Sciatic nerve (tissue), 2 donors: Measurements from ENCODE around the gene CSNK1D. TPM values are rescaled to one million over a fixed set of nuclear protein-coding genes. Genes with fewer than 3 reads are reported as not detected.
A peak's percentile ranks its signal among the peaks of the same experiment; 100 is the strongest.

Experiments
- ATAC-seq: fragments of 200-7000 bp; cut with Tn5 transposase; one replicate; pipeline ENCODE4 v1.9.1; 2020; ENCODE audit warnings: mild to moderate bottlenecking, moderate library complexity
- DNase-seq: peaks from one replicate; pipeline ENCODE4 v3.0.0-alpha.2; 2020; ENCODE audit warnings: low spot score
- intact Hi-C: fragments of 100-400 bp; cut with DNase I; formaldehyde crosslinking; loops from one replicate; pipeline ENCODE4 v1.14.2; 2022
- total RNA-seq: library from RNA; stranded (reverse); fragmentation: NEBNext Ultra II Directional; extraction: Animal tissue kit (Norgen Biotek cat#: 25700); gene quantifications from one replicate; pipeline ENCODE4 v1.2.1, GENCODE V29; 2021
- donor health status: DM: no; HTN: no; CAD: no.
- donor health status: DM: no; HTN: no; CAD: no.

The CSNK1D gene
- total RNA-seq, 1 donor from 2014 or later = 152 TPM

- intact Hi-C loops = loop anchor here (10.0 kb wide), 1 partner anchor 269 kb away; no protein-coding TSS in a partner anchor
- no peak for DNase-seq
- ATAC-seq = no peak
Observed at GRCh38 chr17:82313195-82314011, 39.9 kb upstream of the CSNK1D start.

DNA sequence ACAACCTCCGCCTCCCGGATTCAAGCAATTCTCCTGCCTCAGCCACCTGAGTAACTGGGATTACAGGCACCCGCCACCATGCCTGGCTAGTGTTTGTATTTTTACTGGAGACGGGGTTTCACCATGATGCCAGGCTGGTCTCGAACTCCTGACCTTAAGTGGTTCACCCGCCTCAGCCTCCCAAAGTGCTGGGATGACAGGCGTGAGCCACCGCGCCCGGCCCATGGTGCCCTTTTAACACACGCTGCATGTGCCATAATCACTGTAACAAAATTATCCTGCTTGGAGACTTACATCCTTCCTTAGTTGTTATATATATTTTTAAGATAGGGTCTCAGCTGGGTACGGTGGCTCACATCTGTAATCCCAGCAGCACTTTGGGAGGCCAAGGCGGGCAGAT, 38.5 kb upstream of the CSNK1D start:
- no peak for ATAC-seq
- no peak for DNase-seq
- intact Hi-C loops = loop anchor here (10.0 kb wide), 1 partner anchor 267 kb away; no protein-coding TSS in a partner anchor

GRCh38 chr17:82310877-82311276, 37.4 kb upstream of the CSNK1D start:
- intact Hi-C loops = loop anchor here (10.0 kb wide), 1 partner anchor 266 kb away; no protein-coding TSS in a partner anchor
- no peak for ATAC-seq
- no peak for DNase-seq

DNA sequence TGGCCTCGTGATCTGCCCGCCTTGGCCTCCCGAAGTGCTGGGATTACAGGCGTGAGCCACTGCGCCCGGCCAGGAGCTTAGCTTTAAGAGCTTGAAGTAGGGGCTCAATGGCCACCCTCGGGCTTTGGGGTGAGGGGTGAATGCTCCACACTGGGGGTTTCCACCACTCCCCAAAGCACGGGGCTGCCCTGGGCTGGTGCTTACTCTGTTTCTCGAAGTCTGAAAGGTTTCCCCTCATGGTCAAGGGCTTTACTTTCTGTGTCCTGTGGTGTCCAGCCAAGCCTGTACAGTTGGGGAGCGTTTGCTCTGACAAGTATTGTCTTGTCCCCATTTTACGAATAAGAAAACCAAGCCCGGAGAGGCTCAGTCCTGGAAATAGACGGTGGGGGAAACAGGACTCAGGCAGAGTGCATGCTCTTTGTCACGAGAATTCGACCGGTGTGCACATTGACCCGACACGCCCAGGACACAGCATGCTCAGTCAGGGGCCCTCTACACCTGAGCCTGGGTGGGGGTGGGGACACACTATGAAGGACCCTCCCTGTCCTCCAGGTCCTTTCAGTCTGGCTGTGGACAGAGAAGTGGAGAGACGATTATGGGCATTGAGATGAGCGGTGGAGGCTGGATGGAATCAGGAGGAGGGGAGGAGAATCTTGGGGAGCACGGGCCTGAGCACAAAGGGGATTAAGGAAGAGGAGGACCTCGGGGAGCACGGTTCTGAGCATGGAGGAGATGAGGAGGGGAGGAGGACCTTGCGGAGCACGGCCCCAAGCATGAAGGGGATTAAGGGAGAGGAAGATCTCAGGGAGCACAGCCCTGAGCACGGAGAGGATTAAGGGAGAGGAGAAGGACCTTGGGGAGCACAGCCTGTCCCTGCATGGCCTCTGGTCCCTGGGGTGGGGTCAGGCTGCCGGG, 36.4 kb upstream of the CSNK1D start:
- intact Hi-C loops = loop anchor here (10.0 kb wide), 1 partner anchor 265 kb away; no protein-coding TSS in a partner anchor
- ATAC-seq = no peak
- DNase-seq = no peak

- ATAC-seq (peak; percentile 25), DNase-seq (no peak)
- intact Hi-C loops = no loop called here
Observed at GRCh38 chr17:82305727-82306300, 32.3 kb upstream of the CSNK1D start.

DNA sequence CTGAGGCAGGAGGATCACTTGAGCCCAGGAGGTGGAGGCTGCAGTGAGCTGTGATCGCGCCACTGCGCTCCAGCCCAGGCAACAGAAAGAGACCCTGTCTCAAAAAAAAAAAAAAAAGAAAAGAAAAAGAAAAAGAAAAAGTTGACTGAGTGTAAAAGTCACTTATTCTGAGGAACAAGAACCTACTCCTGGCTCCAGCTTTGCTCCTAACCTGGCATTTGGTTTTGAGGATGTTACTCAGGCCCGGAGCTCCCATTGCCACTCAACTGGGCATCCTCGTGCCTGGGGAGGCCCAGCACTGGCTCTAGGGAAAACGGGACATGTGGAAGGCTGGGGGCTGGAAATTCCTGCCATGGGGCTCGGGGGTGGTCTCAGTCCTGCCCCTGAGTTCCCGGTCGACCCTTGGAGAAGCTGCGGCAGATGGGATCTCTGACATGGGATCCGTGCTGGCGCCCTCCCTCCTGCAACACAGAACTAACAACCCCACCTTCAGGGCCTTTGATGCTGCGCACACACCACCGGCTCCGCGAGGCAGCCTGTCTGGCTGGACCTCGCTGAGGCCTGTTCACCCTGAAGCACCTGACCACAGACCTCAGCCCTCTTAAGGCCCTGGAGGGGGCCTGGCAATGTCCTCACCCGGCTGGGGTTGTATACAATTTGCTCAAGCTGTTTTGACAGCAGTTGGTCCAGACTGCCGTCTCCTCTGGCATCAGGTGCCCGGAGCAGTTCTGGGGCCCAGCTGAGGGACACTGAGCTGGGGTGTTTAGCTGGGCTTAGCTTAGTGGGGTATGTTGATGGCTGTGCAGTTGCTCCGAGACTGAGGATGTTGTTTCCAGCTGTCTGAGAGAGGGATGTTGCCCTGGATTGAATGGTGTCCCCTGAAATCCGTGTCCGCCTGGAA, 31.6 kb upstream of the CSNK1D start:
- DNase-seq = no peak
- intact Hi-C loops = no loop called here
- no peak for ATAC-seq

DNA sequence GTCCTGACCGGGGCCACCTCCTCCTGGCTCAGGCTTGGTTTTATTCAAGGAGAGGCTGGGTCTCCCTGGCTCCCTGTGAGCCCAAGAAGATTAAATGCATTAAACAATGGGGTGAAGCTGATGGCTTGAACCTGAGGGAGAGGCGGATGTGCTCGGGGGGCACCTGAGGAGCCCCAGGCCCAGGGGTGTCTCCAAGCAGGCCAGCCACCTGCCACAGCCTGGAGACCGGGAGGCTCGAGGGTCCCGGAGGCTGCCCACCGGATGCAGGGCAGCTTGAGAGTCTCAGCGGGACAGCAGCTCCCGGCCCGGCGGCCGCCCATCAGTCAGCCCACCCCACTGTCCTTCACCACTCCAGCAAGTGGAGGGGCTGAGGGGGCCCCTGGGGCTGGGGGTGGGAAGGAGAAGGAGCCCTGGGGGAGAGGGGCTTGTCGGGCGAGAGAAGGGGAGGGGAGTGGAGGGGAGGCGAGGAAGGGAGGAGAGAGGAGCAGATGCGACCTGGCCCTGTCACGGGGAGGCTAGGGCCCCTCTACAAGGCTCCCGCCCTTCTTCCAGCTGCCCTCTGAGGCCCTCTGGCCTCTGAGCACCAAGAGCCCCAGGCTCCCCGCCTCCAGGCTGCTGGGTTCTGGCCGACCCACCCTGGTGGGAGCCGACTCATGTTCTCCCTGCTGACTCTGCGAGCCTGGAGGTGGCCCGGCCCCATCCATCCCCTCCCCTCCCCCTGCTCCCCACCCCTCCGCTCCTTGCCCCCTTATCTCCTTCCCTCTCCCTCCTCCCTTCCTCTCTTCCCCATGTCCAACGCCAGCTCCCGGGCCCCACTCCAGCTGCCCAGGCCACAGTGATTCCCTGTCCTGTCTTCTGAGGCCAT, 30.7 kb upstream of the CSNK1D start:
- DNase-seq (no peak), ATAC-seq (no peak)
- intact Hi-C loops = no loop called here

DNA sequence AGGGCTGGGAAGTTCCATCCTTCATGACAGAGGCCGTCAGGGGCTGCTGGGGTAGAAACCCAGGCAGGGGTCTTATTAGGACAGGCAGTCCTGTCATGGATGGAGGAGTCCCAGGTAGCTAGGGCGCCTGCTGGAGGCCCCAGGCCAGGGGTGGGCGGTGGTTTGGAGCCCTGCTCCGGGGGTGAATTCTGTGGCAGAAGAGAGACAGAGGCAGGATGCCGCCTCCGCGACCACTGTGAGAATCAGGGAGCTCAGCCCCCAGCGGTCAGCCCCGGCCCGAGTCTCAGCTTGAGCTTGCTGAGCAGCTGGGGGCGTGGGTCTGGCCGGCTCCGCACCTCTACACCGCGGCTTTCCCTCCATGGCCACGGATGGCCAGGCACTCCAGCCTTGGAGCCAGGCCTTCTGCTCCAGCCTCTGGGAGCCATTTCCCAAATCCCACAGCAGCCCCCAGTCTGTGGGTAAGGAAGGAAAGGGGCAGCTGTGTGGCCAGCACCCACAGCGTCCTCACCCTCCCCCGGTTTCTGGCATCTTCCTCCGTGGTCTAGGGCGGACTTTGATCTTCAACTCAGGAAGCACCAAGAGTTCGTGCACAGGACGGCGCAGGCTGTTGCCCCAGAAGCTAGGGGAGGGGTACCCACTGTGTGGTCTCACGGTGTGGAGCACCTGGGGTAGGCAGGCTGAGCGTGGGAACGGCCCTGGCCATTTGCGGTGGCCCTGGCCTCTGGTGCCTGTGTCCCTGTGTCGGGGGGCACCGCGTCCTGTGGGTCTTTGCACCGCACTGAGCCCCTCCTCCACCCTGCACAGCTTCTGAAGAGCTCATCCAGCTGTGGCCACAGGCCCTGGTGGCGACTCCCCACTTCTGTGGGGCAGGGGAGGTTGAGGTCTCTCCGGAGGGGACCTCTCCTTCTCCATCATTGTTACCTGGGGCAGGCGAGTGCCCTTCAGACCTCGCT, 29.8 kb upstream of the CSNK1D start:
- ATAC-seq (no peak), DNase-seq (no peak)
- intact Hi-C loops = no loop called here

- intact Hi-C loops = no loop called here
- DNase-seq (no peak), ATAC-seq (no peak)
Observed at GRCh38 chr17:82302568-82302963, 29.1 kb upstream of the CSNK1D start.

GRCh38 chr17:82301916-82302567, 28.5 kb upstream of the CSNK1D start:
- ATAC-seq = no peak
- intact Hi-C loops = no loop called here
- DNase-seq = no peak

DNA sequence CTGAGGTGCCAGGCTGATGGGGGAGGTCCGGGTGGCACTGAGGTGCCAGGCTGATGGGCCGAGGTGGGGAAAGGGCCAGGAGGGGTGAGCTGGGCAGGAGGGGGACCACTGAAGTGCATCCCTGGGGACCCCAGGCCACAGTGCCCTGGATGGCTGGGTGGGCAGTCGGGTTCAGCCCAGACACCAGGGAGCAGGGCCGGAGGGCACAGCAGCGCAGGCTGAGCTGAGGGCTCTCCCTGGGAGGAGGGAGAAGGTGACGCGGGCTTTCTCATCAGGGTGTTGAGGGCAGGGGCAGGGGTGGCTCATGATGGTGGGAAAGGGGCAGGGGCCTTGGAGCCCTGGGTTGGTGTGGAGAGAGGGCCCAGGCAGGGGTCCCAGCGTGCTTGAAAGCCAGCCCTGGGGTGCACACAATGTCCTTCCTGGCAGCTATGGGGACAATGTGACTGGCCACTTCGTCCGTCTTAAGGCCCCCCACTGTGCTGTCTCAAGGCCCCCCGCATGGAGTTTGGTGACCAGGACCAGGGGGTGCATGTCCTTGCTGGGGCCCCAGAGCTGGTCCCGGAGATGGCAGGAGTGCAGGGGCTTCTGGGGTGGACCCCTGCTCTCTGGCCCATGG, 27.9 kb upstream of the CSNK1D start:
- no peak for DNase-seq
- intact Hi-C loops = no loop called here
- ATAC-seq = no peak

DNA sequence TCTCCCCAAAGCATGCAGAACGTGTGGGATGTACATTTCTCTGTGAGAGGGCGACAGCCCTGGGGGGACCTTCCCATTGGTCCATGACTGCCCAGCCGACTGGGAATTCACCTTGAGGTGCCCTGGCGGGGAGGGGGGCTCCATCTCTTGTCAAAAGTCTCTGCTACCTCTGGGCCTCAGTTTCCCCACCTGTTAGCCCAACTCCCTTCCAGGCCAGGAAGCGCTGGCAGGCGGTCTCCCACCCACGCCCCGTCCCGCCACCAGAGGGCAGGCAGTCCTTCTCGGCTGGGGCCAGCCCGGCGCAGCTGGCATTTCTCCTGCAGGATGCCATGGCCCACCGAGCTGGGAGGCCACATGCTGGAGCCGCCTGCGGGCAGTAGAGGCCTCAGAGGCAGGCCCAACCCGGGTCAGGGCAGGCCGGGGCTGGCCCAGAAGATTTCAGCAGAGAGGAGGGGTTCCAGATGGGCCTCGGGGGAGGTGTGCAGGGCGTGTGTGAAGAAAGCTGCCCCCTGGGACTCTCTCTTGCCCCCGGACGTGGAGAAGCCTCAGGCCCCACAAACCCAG, 27.3 kb upstream of the CSNK1D start:
- intact Hi-C loops = no loop called here
- peak; percentile 81 for DNase-seq
- ATAC-seq = no peak

- no peak for ATAC-seq
- intact Hi-C loops = no loop called here
- DNase-seq = no peak
Observed at GRCh38 chr17:82300228-82300627, 26.7 kb upstream of the CSNK1D start.

- no peak for DNase-seq
- intact Hi-C loops = no loop called here
Observed at GRCh38 chr17:82299452-82299851, 26.0 kb upstream of the CSNK1D start.

More at GRCh38 chr17:82299452-82299851, 26.0 kb upstream of the CSNK1D start:
- ATAC-seq = no peak
